HepG2 (cell line): ENCODE results near the gene APOLD1. TPM values are rescaled to one million over a fixed set of nuclear protein-coding genes. Genes with fewer than 3 reads are reported as not detected.
"Not testable (repeated sequence)": the region's sequence is repeated elsewhere in the genome, so short reads cannot be mapped to it uniquely, and the experiment has no call there.

ENCODE experiments used
- ATAC-seq: fragments of 200-7000 bp; cut with Tn5 transposase; 3 replicates; pipeline ENCODE4 v1.9.1; 2020; ENCODE audit warnings: mild to moderate bottlenecking, moderate library complexity
- BruUV-seq: library from RNA; stranded (reverse); fragments of 400-500 nt; replicated peaks from 2 replicates; lab custom pipeline; 2021; lab: Mats Ljungman, UMichigan
- CTCF ChIA-PET: fragments of 300-600 bp; formaldehyde crosslinking; extraction: SDS; loops from one replicate; lab custom pipeline; 2021; ENCODE audit warnings: low total read pairs, inconsistent platforms, low intra/inter-chr PET ratio; lab: Yijun Ruan, JAX
- POLR2A ChIA-PET: fragments of 350-600 bp; sonication (Branson Sonifier 250); formaldehyde crosslinking; loops from one replicate; lab custom pipeline; 2020; ENCODE audit warnings: antibody characterized with exemption, inconsistent platforms; lab: Yijun Ruan, JAX
- DNase-seq: peaks from one replicate; pipeline ENCODE4 v3.0.0-alpha.2; 2015; ENCODE audit warnings: low spot score
- FAIRE-seq: peaks from 3 replicates; lab custom pipeline; 2011; peaks lifted over from hg19 to GRCh38; lab: Jason Lieb, UNC
- H2AFZ ChIP-seq: one replicate; pipeline ENCODE4 v1.6.1; 2011; ENCODE audit warnings: low read length, inconsistent platforms
- H3K27ac ChIP-seq: fragments of 300-600 bp; 3 replicates; pipeline ENCODE4 v1.8.0; 2011; ENCODE audit warnings: mixed run types, mild to moderate bottlenecking, mixed read lengths, low read length, inconsistent platforms; ENCODE audit not compliant: insufficient read depth; ENCODE audit errors: extremely low read length
- H3K27me3 ChIP-seq, 2 experiments: fragments of 200-600 bp in 1 of 2; 2 replicates in 1 of 2; 3 replicates in 1 of 2; pipeline versions ENCODE4 v1.6.0 to v1.8.0; 2011; ENCODE audit warnings: low read length in 2 of 2, mild to moderate bottlenecking in 2 of 2, moderate library complexity in 2 of 2, inconsistent platforms in 1 of 2; ENCODE audit not compliant: insufficient read depth in 2 of 2, control insufficient read depth in 1 of 2
- H3K36me3 ChIP-seq, 2 experiments: fragments of 200-600 bp in 1 of 2; replicated peaks in 1 of 2; 2 replicates in 1 of 2; 3 replicates in 1 of 2; pipeline versions ENCODE4 v1.5.1 to v1.8.0; 2011; ENCODE audit warnings: low read length in 2 of 2, inconsistent platforms in 1 of 2; ENCODE audit not compliant: insufficient read depth in 2 of 2, control insufficient read depth in 1 of 2
- H3K4me1 ChIP-seq: 2 replicates; pipeline ENCODE4 v1.5.1; 2012; ENCODE audit warnings: low read length, inconsistent platforms; ENCODE audit not compliant: insufficient read depth
- H3K4me2 ChIP-seq: 2 replicates; pipeline ENCODE4 v1.6.0; 2011; ENCODE audit warnings: low read depth, low read length, inconsistent platforms
- H3K4me3 ChIP-seq, 3 experiments: fragments of 200-600 bp in 1 of 3; sonication (generic), shearing (Covaris generic) in 1 of 3; replicated peaks in 1 of 3; 2 replicates each; pipeline ENCODE4 v1.5.1; 2011 to 2016; ENCODE audit warnings: low read length in 3 of 3, inconsistent platforms in 2 of 3, low read depth in 2 of 3, mild to moderate bottlenecking in 2 of 3, control low read depth in 1 of 3, mixed read lengths in 1 of 3; ENCODE audit not compliant: insufficient read depth in 1 of 3
- H3K79me2 ChIP-seq: one replicate; pipeline ENCODE4 v1.6.1; 2011; ENCODE audit warnings: low read length, inconsistent platforms; ENCODE audit not compliant: insufficient read depth
- H3K9ac ChIP-seq: 2 replicates; pipeline ENCODE4 v1.6.0; 2011; ENCODE audit warnings: mild to moderate bottlenecking, low read depth, low read length, inconsistent platforms; ENCODE audit not compliant: insufficient read depth
- H3K9me3 ChIP-seq: 2 replicates; pipeline ENCODE4 v1.5.1; 2012; ENCODE audit warnings: mild to moderate bottlenecking, low read length
- H4K20me1 ChIP-seq: 2 replicates; pipeline ENCODE4 v1.6.0; 2011; ENCODE audit warnings: inconsistent platforms, mild to moderate bottlenecking, low read length, moderate library complexity; ENCODE audit not compliant: insufficient read depth
- BHLHE40 ChIP-seq: IDR thresholded peaks from 2 replicates; pipeline ENCODE4 v1.6.1; 2011; ENCODE audit warnings: low read length, improper control_type of control experiment
- MIER3 ChIP-seq: IDR thresholded peaks from 2 replicates; pipeline ENCODE4 v1.6.1; 2016; ENCODE audit warnings: missing compliant biosample characterization, borderline replicate concordance
- ZBTB8A ChIP-seq: sonication (generic); formaldehyde crosslinking; IDR thresholded peaks from 2 replicates; pipeline ENCODE4 v1.4.0; 2020; ENCODE audit warnings: mild to moderate bottlenecking, low read depth, missing genetic modification reagents, borderline replicate concordance
- WGBS: methylation state at CpG from one replicate; pipeline ENCODE4 v1.1.6; 2017; ENCODE audit warnings: low lambda C conversion rate; 5-methylcytosine and 5-hydroxymethylcytosine counted together
- in situ Hi-C: cut with HindIII; loops from 2 replicates; pipeline ENCODE4 v1.10.0; 2017; ENCODE audit warnings: low pct_unique_long_range_greater_than_20kb; ENCODE audit not compliant: extremely low pct_ligation_motif_present
- intact Hi-C: fragments of 100-400 bp; cut with micrococcal nuclease; formaldehyde crosslinking; loops from one replicate; pipeline ENCODE4 v1.10.0; 2022; ENCODE audit not compliant: unreplicated experiment
- polyA plus RNA-seq, 8 experiments: library from polyadenylated mRNA; depleted of rRNA in 3 of 8; stranded (reverse) in 7 of 8; unstranded in 1 of 8; fragments of >200 nt; fragmentation: Illumina TruSeq in 4 of 8; extraction: Trizol in 4 of 8; gene quantifications; 2 replicates each; pipeline versions ENCODE4 v1.2.1 to v1.2.3, GENCODE V29; 2011 to 2016; ENCODE audit warnings: low read depth in 4 of 8, missing spikeins in 1 of 8, mixed read lengths in 1 of 8; ENCODE audit not compliant: insufficient read depth in 1 of 8
- total RNA-seq, 5 experiments: library from RNA; depleted of rRNA; stranded (reverse); fragments of >200 nt; fragmentation: Illumina TruSeq; extraction: Trizol; gene quantifications; 2 replicates each; pipeline ENCODE4 v1.2.3, GENCODE V29; 2016; ENCODE audit warnings: low read depth in 1 of 5

Gene APOLD1
- total and polyA plus RNA-seq, 2 of the 13 experiments (the other 11 are each of a cell fraction or from before 2014, with no cell fraction given), result 0.20 to 0.84 TPM

GRCh38 chr12:12839003-12839395 is 53.5 kb downstream of the APOLD1 start:
- Histone ChIP-seq H3K79me2 (no peaks in the 10 kb centered on the region), H3K36me3 (no peaks in the 10 kb centered on the region), H3K4me3 (no peak overlapping the region), H3K4me1 (no peaks in the 10 kb centered on the region), H3K4me2 (no peak overlapping the region), H3K9ac (no peak overlapping the region), H3K9me3 (no peaks in the 10 kb centered on the region), H4K20me1 (no peaks in the 10 kb centered on the region), H3K27ac (no peak overlapping the region)
- ATAC-seq, result no peak
- intact Hi-C loops, result loop anchor here (5.0 kb wide), 3 partner anchors 53 to 373 kb away; partner anchors contain the start of gene GPRC5A
- no peak for DNase-seq
- in situ Hi-C loops, result loop anchor here (5.0 kb wide), 1 partner anchor 33 kb away; no protein-coding TSS in a partner anchor
- CTCF ChIA-PET, result no interaction called here
- no TSS peak for BruUV-seq
- 63% methylated on average over 1 of the region's 1 CpG for WGBS
- no peak for FAIRE-seq
- no peak for TF ChIP-seq MIER3
- TF ChIP-seq BHLHE40, result no peak
- no peak for TF ChIP-seq ZBTB8A (CRISPR knock-in tag)
- TF ChIP-seq, all 625 proteins: peak for 0
- Histone ChIP-seq H3K27me3 (no peaks in the 10 kb centered on the region), H2AFZ (no peak overlapping the region)
- POLR2A ChIA-PET, result no interaction called here

- H3K27ac ChIP-seq, H3K79me2 ChIP-seq, BruUV-seq, H3K27me3 ChIP-seq, H4K20me1 ChIP-seq, H3K36me3 ChIP-seq, POLR2A ChIA-PET, H3K9ac ChIP-seq, CTCF ChIA-PET, H3K4me3 ChIP-seq, FAIRE-seq, H3K4me1 ChIP-seq, H2AFZ ChIP-seq, DNase-seq, H3K4me2 ChIP-seq, ATAC-seq, H3K9me3 ChIP-seq: not testable (repeated sequence)
- 92% methylated on average over 8 of the region's 10 CpGs for WGBS
- in situ Hi-C loops, result loop anchor here (5.0 kb wide), 1 partner anchor 33 kb away; no protein-coding TSS in a partner anchor
- intact Hi-C loops, result loop anchor here (5.0 kb wide), 3 partner anchors 53 to 373 kb away; partner anchors contain the start of gene GPRC5A
These were observed 54.0 kb downstream of the APOLD1 start for GRCh38 chr12:12839439-12839838.
